Panc1 (cell line): ENCODE results near the gene SSH2. TPM values are rescaled to one million over a fixed set of nuclear protein-coding genes. Genes with fewer than 3 reads are reported as not detected.

Experiments
- ATAC-seq: fragments of 200-7000 bp; cut with Tn5 transposase; 2 replicates; pipeline ENCODE4 v1.9.1; 2020; ENCODE audit warnings: mild to moderate bottlenecking, moderate library complexity
- BruUV-seq: library from RNA; stranded (reverse); fragments of 400-500 nt; replicated peaks from 2 replicates; lab custom pipeline; 2021; lab: Mats Ljungman, UMichigan
- CTCF ChIA-PET: fragments of 300-600 bp; sonication (Branson Sonifier 250); formaldehyde crosslinking; loops from one replicate; lab custom pipeline; 2022; ENCODE audit warnings: antibody characterized with exemption; lab: Charles Lee
- POLR2A ChIA-PET: fragments of 300-600 bp; sonication (Branson Sonifier 250); formaldehyde crosslinking; loops from one replicate; lab custom pipeline; 2022; ENCODE audit warnings: antibody characterized with exemption; lab: Charles Lee
- DNase-seq: peaks from one replicate; pipeline ENCODE4 v3.0.0-alpha.2; 2010; ENCODE audit warnings: low read depth, low spot score
- H3K27ac ChIP-seq: 2 replicates; pipeline ENCODE4 v1.5.1; 2011; ENCODE audit warnings: mild to moderate bottlenecking, low read length, inconsistent platforms
- H3K27me3 ChIP-seq: fragments of 200-500 bp; sonication (Bioruptor generic); 2 replicates; pipeline ENCODE4 v1.6.0; 2014; ENCODE audit warnings: low read length, inconsistent platforms; ENCODE audit not compliant: control insufficient read depth, insufficient read depth
- H3K36me3 ChIP-seq: fragments of 200-500 bp; sonication (Bioruptor generic); 2 replicates; pipeline ENCODE4 v1.5.1; 2014; ENCODE audit warnings: inconsistent platforms, mild to moderate bottlenecking, low read length, moderate library complexity; ENCODE audit not compliant: control insufficient read depth, insufficient read depth
- H3K4me1 ChIP-seq: 2 replicates; pipeline ENCODE4 v1.5.1; 2011; ENCODE audit warnings: inconsistent platforms, mild to moderate bottlenecking, low read length, moderate library complexity; ENCODE audit not compliant: control insufficient read depth, insufficient read depth
- H3K4me3 ChIP-seq, 2 experiments: 2 replicates each; pipeline ENCODE4 v1.5.1; 2011 to 2012; ENCODE audit warnings: low read depth in 2 of 2, low read length in 2 of 2, mild to moderate bottlenecking in 2 of 2, inconsistent platforms in 1 of 2, moderate library complexity in 1 of 2
- H3K9me3 ChIP-seq: fragments of 200-500 bp; sonication (Bioruptor generic); 2 replicates; pipeline ENCODE4 v1.5.1; 2014; ENCODE audit warnings: low read depth, mild to moderate bottlenecking, inconsistent platforms, low read length, moderate library complexity; ENCODE audit not compliant: control insufficient read depth, insufficient read depth
- POLR2AphosphoS5 ChIP-seq: IDR thresholded peaks from 2 replicates; pipeline ENCODE4 v1.6.1; 2012; ENCODE audit warnings: mild to moderate bottlenecking, low read depth, low read length, moderate library complexity
- SIN3A ChIP-seq: IDR thresholded peaks from 2 replicates; pipeline ENCODE4 v1.6.1; 2012; ENCODE audit warnings: low read depth, mild to moderate bottlenecking, low read length, moderate library complexity, borderline replicate concordance; ENCODE audit not compliant: insufficient read depth
- TCF7L2 ChIP-seq: IDR thresholded peaks from 2 replicates; pipeline ENCODE4 v1.6.1; 2011; ENCODE audit warnings: mild to moderate bottlenecking, low read depth, low read length, inconsistent platforms
- in situ Hi-C: cut with HindIII; loops from 2 replicates; pipeline ENCODE4 v1.10.0; 2016; ENCODE audit warnings: low sequenced_read_pairs, low pct_unique_long_range_greater_than_20kb
- intact Hi-C: fragments of 100-400 bp; cut with micrococcal nuclease; formaldehyde crosslinking; loops from one replicate; pipeline ENCODE4 v1.10.0; 2022; ENCODE audit not compliant: unreplicated experiment
- total RNA-seq: library from RNA; stranded (reverse); gene quantifications from one replicate; pipeline ENCODE4 v1.2.1, GENCODE V29; 2021; ENCODE audit not compliant: unreplicated experiment
- TF ChIP-seq, protein P1 (sequence below): fragments of 450-650 bp; IDR thresholded peaks from 2 replicates; pipeline ENCODE4 v1.5.1; 2017; ENCODE audit warnings: mild to moderate bottlenecking
- TF ChIP-seq, protein P2 (sequence below), 2 experiments: IDR thresholded peaks; 2 replicates each; pipeline ENCODE4 v1.6.1; 2011 to 2012; ENCODE audit warnings: low read depth in 2 of 2, control low read depth in 1 of 2, low read length in 1 of 2, mild to moderate bottlenecking in 1 of 2, moderate library complexity in 1 of 2; ENCODE audit not compliant: insufficient read depth in 1 of 2

SSH2 gene
- total RNA-seq, 1 experiment from 2014 or later, result 30.6 TPM

DNA sequence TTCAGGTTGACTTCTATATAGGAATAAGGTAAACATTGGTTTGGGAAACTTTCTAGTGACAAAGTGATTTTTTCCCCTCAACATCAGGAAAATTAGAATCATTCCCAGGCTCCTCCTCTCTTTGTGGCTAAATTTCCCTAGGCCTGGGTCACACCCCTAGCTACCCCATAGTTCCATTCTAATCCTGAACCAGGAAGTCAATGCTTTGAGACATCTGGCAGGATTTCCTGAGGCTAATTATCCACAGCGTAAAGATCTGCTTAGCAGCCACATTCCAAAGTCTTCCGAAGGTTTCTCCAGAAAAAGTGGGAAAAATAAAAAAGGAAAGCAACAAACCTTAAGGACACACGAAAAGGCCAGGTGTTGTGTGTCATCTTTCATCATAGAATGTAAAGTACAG, 247.0 kb downstream of the SSH2 start:
- POLR2A ChIA-PET, result no interaction called here
- Histone ChIP-seq H3K4me1 (no peaks in the 10 kb centered on the region), H3K36me3 (no peaks in the 10 kb centered on the region), H3K9me3 (no peaks in the 10 kb centered on the region), H3K27me3 (no peaks in the 10 kb centered on the region), H3K4me3 (no peak overlapping the region), H3K27ac (no peak overlapping the region)
- CTCF ChIA-PET, result interaction anchor here (1.0 kb wide), 1 partner anchor 44 kb away, joined by 3 read pairs; no protein-coding TSS in a partner anchor
- BruUV-seq, result no TSS peak
- no peak for ATAC-seq
- DNase-seq, result no peak
- in situ Hi-C loops, result no loop called here
- intact Hi-C loops, result no loop called here
- TF ChIP-seq, protein P1, sequence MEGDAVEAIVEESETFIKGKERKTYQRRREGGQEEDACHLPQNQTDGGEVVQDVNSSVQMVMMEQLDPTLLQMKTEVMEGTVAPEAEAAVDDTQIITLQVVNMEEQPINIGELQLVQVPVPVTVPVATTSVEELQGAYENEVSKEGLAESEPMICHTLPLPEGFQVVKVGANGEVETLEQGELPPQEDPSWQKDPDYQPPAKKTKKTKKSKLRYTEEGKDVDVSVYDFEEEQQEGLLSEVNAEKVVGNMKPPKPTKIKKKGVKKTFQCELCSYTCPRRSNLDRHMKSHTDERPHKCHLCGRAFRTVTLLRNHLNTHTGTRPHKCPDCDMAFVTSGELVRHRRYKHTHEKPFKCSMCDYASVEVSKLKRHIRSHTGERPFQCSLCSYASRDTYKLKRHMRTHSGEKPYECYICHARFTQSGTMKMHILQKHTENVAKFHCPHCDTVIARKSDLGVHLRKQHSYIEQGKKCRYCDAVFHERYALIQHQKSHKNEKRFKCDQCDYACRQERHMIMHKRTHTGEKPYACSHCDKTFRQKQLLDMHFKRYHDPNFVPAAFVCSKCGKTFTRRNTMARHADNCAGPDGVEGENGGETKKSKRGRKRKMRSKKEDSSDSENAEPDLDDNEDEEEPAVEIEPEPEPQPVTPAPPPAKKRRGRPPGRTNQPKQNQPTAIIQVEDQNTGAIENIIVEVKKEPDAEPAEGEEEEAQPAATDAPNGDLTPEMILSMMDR, result no peak
- TF ChIP-seq, protein P2, sequence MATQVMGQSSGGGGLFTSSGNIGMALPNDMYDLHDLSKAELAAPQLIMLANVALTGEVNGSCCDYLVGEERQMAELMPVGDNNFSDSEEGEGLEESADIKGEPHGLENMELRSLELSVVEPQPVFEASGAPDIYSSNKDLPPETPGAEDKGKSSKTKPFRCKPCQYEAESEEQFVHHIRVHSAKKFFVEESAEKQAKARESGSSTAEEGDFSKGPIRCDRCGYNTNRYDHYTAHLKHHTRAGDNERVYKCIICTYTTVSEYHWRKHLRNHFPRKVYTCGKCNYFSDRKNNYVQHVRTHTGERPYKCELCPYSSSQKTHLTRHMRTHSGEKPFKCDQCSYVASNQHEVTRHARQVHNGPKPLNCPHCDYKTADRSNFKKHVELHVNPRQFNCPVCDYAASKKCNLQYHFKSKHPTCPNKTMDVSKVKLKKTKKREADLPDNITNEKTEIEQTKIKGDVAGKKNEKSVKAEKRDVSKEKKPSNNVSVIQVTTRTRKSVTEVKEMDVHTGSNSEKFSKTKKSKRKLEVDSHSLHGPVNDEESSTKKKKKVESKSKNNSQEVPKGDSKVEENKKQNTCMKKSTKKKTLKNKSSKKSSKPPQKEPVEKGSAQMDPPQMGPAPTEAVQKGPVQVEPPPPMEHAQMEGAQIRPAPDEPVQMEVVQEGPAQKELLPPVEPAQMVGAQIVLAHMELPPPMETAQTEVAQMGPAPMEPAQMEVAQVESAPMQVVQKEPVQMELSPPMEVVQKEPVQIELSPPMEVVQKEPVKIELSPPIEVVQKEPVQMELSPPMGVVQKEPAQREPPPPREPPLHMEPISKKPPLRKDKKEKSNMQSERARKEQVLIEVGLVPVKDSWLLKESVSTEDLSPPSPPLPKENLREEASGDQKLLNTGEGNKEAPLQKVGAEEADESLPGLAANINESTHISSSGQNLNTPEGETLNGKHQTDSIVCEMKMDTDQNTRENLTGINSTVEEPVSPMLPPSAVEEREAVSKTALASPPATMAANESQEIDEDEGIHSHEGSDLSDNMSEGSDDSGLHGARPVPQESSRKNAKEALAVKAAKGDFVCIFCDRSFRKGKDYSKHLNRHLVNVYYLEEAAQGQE (IDR thresholded peaks at IDR 0.05; ENCODE audit: insufficient read depth in 1 of 2, low read depth in 2 of 2, low read length in 1 of 2), result no peak
- TF ChIP-seq TCF7L2 (no peak), POLR2AphosphoS5 (no peak), SIN3A (no peak)

DNA sequence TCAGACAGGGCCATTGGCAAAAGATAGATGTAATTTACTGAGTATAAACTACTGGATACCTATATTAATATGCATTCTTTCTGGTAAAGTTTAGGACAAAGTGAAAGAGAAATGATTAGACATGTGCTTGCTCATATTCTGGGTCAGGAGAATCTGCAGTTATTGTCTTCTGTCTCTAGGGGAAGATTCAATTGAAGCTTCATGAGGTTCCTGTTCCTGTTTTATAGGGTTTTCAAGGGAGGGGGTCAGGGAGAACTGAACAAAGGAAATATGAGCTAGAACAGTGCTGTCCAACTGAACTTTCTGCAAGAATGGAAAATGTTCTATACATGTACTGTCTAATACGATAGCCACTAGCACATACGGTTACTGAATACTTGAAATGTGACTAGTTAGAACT, 248.0 kb downstream of the SSH2 start:
- H3K4me3 ChIP-seq, result no peak overlapping the region
- in situ Hi-C loops (no loop called here), intact Hi-C loops (no loop called here)
- no peak overlapping the region for H3K27ac ChIP-seq
- ChIA-PET POLR2A (interaction anchor here (0.5 to 0.6 kb wide), 3 partner anchors 8 to 56 kb away, joined by 5 to 6 read pairs (median 5); no protein-coding TSS in a partner anchor), CTCF (no interaction called here)
- no TSS peak for BruUV-seq
- DNase-seq (no peak), ATAC-seq (no peak)
- no peaks in the 10 kb centered on the region for H3K9me3 ChIP-seq
- no peaks in the 10 kb centered on the region for H3K36me3 ChIP-seq
- no peak for TF ChIP-seq POLR2AphosphoS5
- no peak for TF ChIP-seq TCF7L2
- no peak for TF ChIP-seq SIN3A
- TF ChIP-seq, protein P2 (IDR thresholded peaks at IDR 0.05; ENCODE audit: insufficient read depth in 1 of 2, low read depth in 2 of 2, low read length in 1 of 2), result no peak
- H3K27me3 ChIP-seq, result no peaks in the 10 kb centered on the region
- H3K4me1 ChIP-seq, result no peaks in the 10 kb centered on the region
